ENCODE data around the gene GRIP2. TPM values are rescaled to one million over a fixed set of nuclear protein-coding genes. Genes with fewer than 3 reads are reported as not detected.

GRIP2 gene
- total and polyA plus RNA-seq, 10 donors, result 0.15 to 3.7 (median 1.2) TPM

- WGBS, 5 donors, result 88 to 97% (median 89%) methylated on average over 6 to 17 of the region's 17 CpGs
- Histone ChIP-seq H3K27me3 (replicated peaks in 1 of 7) (peaks cover 0 to 18% (median 0%) of the 10 kb centered on the region in 7 donors), H3K36me3 (no peaks in the 10 kb centered on the region), H3K9me3 (no peaks in the 10 kb centered on the region), H3K27ac (peak overlapping the region in 1 of 8 donors; percentile 47), H3K4me3 (no peak overlapping the region), H3K4me1 (peaks cover 0 to 29% (median 0%) of the 10 kb centered on the region in 6 donors)
- intact Hi-C loops (cut with DNase I; ENCODE audit: low total_unique reads), result no loop called here
- TF ChIP-seq, protein P1, sequence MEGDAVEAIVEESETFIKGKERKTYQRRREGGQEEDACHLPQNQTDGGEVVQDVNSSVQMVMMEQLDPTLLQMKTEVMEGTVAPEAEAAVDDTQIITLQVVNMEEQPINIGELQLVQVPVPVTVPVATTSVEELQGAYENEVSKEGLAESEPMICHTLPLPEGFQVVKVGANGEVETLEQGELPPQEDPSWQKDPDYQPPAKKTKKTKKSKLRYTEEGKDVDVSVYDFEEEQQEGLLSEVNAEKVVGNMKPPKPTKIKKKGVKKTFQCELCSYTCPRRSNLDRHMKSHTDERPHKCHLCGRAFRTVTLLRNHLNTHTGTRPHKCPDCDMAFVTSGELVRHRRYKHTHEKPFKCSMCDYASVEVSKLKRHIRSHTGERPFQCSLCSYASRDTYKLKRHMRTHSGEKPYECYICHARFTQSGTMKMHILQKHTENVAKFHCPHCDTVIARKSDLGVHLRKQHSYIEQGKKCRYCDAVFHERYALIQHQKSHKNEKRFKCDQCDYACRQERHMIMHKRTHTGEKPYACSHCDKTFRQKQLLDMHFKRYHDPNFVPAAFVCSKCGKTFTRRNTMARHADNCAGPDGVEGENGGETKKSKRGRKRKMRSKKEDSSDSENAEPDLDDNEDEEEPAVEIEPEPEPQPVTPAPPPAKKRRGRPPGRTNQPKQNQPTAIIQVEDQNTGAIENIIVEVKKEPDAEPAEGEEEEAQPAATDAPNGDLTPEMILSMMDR (IDR thresholded peaks at IDR 0.05 in 8 of 11, conservative IDR thresholded peaks at IDR 0.05 in 3 of 11), result no peak
- TF ChIP-seq POLR2AphosphoS5 (IDR thresholded peaks at IDR 0.05) (no peak), POLR2A (IDR thresholded peaks at IDR 0.05) (no peak)
- peak; percentile 57 for DNase-seq
These were observed 8.2 kb downstream of the GRIP2 start for GRCh38 chr3:14531856-14532395.

DNA sequence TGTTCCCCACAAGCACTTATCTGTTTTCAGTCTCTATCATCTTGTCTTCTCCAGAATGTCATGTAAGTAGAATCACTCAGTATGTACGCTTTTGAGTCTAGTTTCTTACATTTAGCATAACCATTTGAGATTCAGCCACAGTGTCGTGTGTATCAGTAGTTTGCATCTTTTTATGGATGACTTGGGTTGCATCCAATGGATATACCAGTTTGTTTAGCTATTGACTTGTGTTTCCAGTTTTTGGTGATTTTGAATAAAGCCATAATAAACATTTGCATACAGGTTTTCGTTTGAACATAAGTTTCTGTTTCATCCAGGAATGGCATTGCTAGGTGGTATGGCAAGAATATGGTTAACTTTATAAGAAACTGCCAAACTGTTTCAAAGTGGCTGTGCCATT lies 12.1 kb downstream of the GRIP2 start:
- intact Hi-C loops (cut with DNase I; ENCODE audit: low total_unique reads), result no loop called here

GRCh38 chr3:14525685-14526631 lies 14.2 kb downstream of the GRIP2 start:
- Histone ChIP-seq H3K4me3 (peak overlapping the region in 2 of 8 donors; percentile 13 to 21), H3K4me1 (peaks cover 0 to 24% (median 0%) of the 10 kb centered on the region in 6 donors), H3K36me3 (no peaks in the 10 kb centered on the region), H3K27ac (peak overlapping the region in 6 of 8 donors; percentile 22 to 61 (median 52)), H3K27me3 (replicated peaks in 1 of 7) (peaks cover 0 to 7% (median 0%) of the 10 kb centered on the region in 7 donors), H3K9me3 (no peaks in the 10 kb centered on the region)
- DNase-seq, result no peak
- WGBS, 5 donors, result 64 to 75% (median 67%) methylated on average over 17 of the region's 17 CpGs
- intact Hi-C loops (cut with DNase I; ENCODE audit: low total_unique reads), result no loop called here
- TF ChIP-seq, protein P1 (IDR thresholded peaks at IDR 0.05 in 8 of 11, conservative IDR thresholded peaks at IDR 0.05 in 3 of 11), result no peak
- no peak for TF ChIP-seq POLR2A (IDR thresholded peaks at IDR 0.05)
- TF ChIP-seq POLR2AphosphoS5 (IDR thresholded peaks at IDR 0.05), result peak in 1 of 3 donors; percentile 39

More for the DNA sequence above, 12.1 kb downstream of the GRIP2 start:
- Histone ChIP-seq H3K27me3 (replicated peaks in 1 of 7) (peaks cover 0 to 12% (median 0%) of the 10 kb centered on the region in 7 donors), H3K27ac (no peak overlapping the region), H3K9me3 (no peaks in the 10 kb centered on the region), H3K36me3 (no peaks in the 10 kb centered on the region), H3K4me3 (no peak overlapping the region), H3K4me1 (peaks cover 0 to 33% (median 0%) of the 10 kb centered on the region in 6 donors)
- no peak for DNase-seq
- TF ChIP-seq POLR2A (IDR thresholded peaks at IDR 0.05), result no peak
- no peak for TF ChIP-seq POLR2AphosphoS5 (IDR thresholded peaks at IDR 0.05)
- TF ChIP-seq, protein P1 (IDR thresholded peaks at IDR 0.05 in 8 of 11, conservative IDR thresholded peaks at IDR 0.05 in 3 of 11), result no peak
- WGBS, 5 donors, result 68 to 88% (median 79%) methylated on average over 3 of the region's 3 CpGs

Data from spleen (tissue), 11 donors.